Activated CD4-positive, alpha-beta T cell treated with anti-CD3 and anti-CD28 coated beads for 4 hours (primary cell): ENCODE measurements around the gene TBC1D22A.

Source experiments
- DNase-seq, 2 donors: peaks; one replicate each; pipeline ENCODE4 v3.0.0-alpha.2; 2020

The TBC1D22A gene

GRCh38 chr22:47188261-47189055, 426.0 kb downstream of the TBC1D22A start:
- DNase-seq: no peak

- DNase-seq: no peak
Observed at GRCh38 chr22:47189056-47189916, 426.8 kb downstream of the TBC1D22A start.

GRCh38 chr22:47190276-47190956, 428.0 kb downstream of the TBC1D22A start:
- no peak for DNase-seq

- DNase-seq: no peak
Observed at GRCh38 chr22:47190957-47191670, 428.7 kb downstream of the TBC1D22A start.

- DNase-seq: no peak
Observed at GRCh38 chr22:47191671-47192650, 429.5 kb downstream of the TBC1D22A start.

- DNase-seq: no peak
Observed at GRCh38 chr22:47192651-47193437, 430.4 kb downstream of the TBC1D22A start.

GRCh38 chr22:47193606-47194329, 431.3 kb downstream of the TBC1D22A start:
- no peak for DNase-seq

GRCh38 chr22:47194476-47195155, 432.2 kb downstream of the TBC1D22A start:
- no peak for DNase-seq

- DNase-seq: no peak
Observed at GRCh38 chr22:47195156-47195483, 432.7 kb downstream of the TBC1D22A start.

GRCh38 chr22:47195484-47196165, 433.2 kb downstream of the TBC1D22A start:
- no peak for DNase-seq

GRCh38 chr22:47196166-47196849, 433.9 kb downstream of the TBC1D22A start:
- DNase-seq: no peak

- DNase-seq: no peak
Observed at GRCh38 chr22:47196881-47197772, 434.7 kb downstream of the TBC1D22A start.

GRCh38 chr22:47197773-47198500, 435.5 kb downstream of the TBC1D22A start:
- no peak for DNase-seq

GRCh38 chr22:47198801-47199251, 436.4 kb downstream of the TBC1D22A start:
- DNase-seq: no peak

GRCh38 chr22:47199261-47199978, 437.0 kb downstream of the TBC1D22A start:
- DNase-seq: no peak

GRCh38 chr22:47199979-47200272, 437.5 kb downstream of the TBC1D22A start:
- DNase-seq: no peak
